ENCODE data around the gene MEAF6.
"Not testable (repeated sequence)": the region's sequence is repeated elsewhere in the genome, so short reads cannot be mapped to it uniquely, and the experiment has no call there.

DNA sequence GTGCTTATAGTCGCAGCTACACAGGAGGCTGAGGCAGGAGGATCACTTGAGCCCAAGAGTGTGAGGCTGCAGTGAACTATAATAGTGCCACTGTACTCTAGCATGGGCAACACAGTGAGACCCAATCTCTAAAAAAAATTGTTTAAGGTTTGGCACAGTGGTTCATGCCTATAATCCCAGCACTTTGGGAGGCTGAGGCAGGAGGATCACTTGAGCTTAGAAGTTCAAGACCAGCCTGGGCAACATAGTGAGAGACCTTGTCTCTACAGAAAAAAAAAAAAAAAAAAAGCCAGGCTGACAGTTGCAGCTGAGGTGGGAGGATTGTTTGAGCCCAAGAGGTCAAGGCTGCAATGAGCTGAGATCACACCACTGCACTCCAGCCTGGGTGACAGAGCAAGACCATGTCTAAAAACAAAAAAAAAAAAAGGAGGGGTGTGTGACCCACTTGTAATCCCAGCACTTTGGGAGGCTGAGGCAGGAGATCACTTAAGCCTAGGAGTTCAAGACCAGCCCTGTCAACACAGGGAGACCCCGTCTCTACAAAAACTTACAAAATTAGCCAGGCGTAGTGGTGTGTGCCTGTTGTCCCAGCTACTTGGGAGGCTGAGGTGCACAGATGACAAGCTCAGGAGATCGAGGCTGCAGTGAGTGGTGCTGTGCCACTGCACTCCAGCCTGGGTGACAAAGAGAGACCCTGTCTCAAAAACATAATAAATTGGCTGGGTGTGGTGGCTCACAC, 18.0 kb upstream of the MEAF6 start:
- TF ChIP-seq, protein P1, sequence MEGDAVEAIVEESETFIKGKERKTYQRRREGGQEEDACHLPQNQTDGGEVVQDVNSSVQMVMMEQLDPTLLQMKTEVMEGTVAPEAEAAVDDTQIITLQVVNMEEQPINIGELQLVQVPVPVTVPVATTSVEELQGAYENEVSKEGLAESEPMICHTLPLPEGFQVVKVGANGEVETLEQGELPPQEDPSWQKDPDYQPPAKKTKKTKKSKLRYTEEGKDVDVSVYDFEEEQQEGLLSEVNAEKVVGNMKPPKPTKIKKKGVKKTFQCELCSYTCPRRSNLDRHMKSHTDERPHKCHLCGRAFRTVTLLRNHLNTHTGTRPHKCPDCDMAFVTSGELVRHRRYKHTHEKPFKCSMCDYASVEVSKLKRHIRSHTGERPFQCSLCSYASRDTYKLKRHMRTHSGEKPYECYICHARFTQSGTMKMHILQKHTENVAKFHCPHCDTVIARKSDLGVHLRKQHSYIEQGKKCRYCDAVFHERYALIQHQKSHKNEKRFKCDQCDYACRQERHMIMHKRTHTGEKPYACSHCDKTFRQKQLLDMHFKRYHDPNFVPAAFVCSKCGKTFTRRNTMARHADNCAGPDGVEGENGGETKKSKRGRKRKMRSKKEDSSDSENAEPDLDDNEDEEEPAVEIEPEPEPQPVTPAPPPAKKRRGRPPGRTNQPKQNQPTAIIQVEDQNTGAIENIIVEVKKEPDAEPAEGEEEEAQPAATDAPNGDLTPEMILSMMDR (conservative IDR thresholded peaks at IDR 0.05 in 1 of 2, IDR thresholded peaks at IDR 0.05 in 1 of 2; ENCODE audit: low read depth in 1 of 2, low read length in 2 of 2), result not testable (repeated sequence)
- not testable (repeated sequence) for TF ChIP-seq EZH2 (IDR thresholded peaks at IDR 0.05; ENCODE audit: low read length, missing control alignments)

Data from fibroblast of lung (primary cell).